ENCODE results near the gene STPG2. TPM values are rescaled to one million over a fixed set of nuclear protein-coding genes. Genes with fewer than 3 reads are reported as not detected.

STPG2 gene
- total and polyA plus RNA-seq, 2 experiments from 2014 or later = 0.32 TPM; not detected in 1

DNA sequence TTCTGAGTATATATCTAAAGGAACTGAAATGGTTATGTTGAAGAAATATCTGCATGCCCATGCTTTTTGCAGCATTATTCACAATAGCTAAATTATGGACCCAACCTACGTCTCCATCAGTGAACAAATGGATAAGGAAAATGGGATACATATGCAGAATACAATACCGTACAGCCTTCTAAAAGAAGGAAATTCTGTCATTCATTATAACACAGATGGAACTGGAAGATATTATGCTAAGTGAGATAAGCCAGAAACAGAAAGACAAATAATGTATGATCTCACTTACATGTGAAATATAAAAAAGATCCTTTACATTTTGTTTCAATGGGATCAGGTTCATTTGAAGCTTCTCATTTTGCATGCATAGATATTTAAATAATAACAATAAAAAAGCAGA, 263.3 kb downstream of the STPG2 start:
- no peak overlapping the region for H3K4me3 ChIP-seq
- H3F3A ChIP-seq (ENCODE audit: insufficient read depth) = no peaks in the 10 kb centered on the region
- H3K36me3 ChIP-seq (ENCODE audit: low read depth) = no peaks in the 10 kb centered on the region
- no peaks in the 10 kb centered on the region for H3K9me3 ChIP-seq (ENCODE audit: low read depth)
- 1 to 5% methylated on average over 2 of the region's 2 CpGs for WGBS, 2 experiments (ENCODE audit: low coverage in 1 of 2, low lambda C conversion rate in 2 of 2, missing lambda C conversion rate in 2 of 2)
- H3K4me2 ChIP-seq (ENCODE audit: unreplicated experiment) = no peak overlapping the region
- H2AFZ ChIP-seq = no peak overlapping the region
- no peak overlapping the region for H3K9ac ChIP-seq
- TF ChIP-seq EZH2 (IDR thresholded peaks at IDR 0.05; ENCODE audit: insufficient read depth, poor library complexity, severe bottlenecking) = no peak
- TF ChIP-seq EZH2phosphoT487 (IDR thresholded peaks at IDR 0.05; ENCODE audit: insufficient read depth, low read depth) = no peak
- H3K27ac ChIP-seq = no peak overlapping the region
- no peaks in the 10 kb centered on the region for H4K20me1 ChIP-seq (ENCODE audit: insufficient read depth)
- DNase-seq = no peak
- no peaks in the 10 kb centered on the region for H3K9me2 ChIP-seq (ENCODE audit: insufficient read depth)
- in situ Hi-C loops (cut with MboI) = no loop called here
- no peaks in the 10 kb centered on the region for H3K27me3 ChIP-seq (replicated peaks; ENCODE audit: insufficient read depth)
- H3K79me2 ChIP-seq (ENCODE audit: insufficient read depth) = no peaks in the 10 kb centered on the region
- no peaks in the 10 kb centered on the region for H3K4me1 ChIP-seq (ENCODE audit: insufficient read depth)

DNA sequence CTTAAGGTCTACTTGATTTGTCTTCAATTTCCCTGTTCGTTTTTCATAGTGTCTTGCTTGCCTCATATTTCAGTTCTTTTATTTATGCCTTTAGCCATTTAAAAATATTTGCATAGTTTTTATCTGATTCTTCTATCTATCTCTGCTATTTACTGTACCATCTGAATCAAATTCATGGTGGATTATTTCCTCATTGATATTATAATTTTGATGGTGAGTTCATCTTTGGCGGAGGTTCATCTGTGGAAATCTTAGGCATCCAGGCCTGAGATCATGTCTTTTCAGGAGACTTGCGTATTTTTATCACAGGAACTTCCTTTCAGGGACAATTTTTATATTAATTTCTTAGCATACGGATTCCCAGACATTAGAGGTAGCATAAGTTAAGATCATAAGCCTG, 275.2 kb downstream of the STPG2 start:
- no peaks in the 10 kb centered on the region for H3K9me3 ChIP-seq (ENCODE audit: low read depth)
- H3K4me1 ChIP-seq (ENCODE audit: insufficient read depth) = no peaks in the 10 kb centered on the region
- H3K9me2 ChIP-seq (ENCODE audit: insufficient read depth) = no peaks in the 10 kb centered on the region
- no peak overlapping the region for H3K9ac ChIP-seq
- no peak overlapping the region for H2AFZ ChIP-seq
- WGBS, 2 experiments (ENCODE audit: low coverage in 1 of 2, low lambda C conversion rate in 2 of 2, missing lambda C conversion rate in 2 of 2) = 12 to 13% methylated on average over 4 of the region's 4 CpGs
- H3K4me3 ChIP-seq = no peak overlapping the region
- no peak overlapping the region for H3K4me2 ChIP-seq (ENCODE audit: unreplicated experiment)
- no peak overlapping the region for H3K27ac ChIP-seq
- no peak for DNase-seq
- H3F3A ChIP-seq (ENCODE audit: insufficient read depth) = no peaks in the 10 kb centered on the region
- H3K27me3 ChIP-seq (replicated peaks; ENCODE audit: insufficient read depth) = no peaks in the 10 kb centered on the region
- no peaks in the 10 kb centered on the region for H4K20me1 ChIP-seq (ENCODE audit: insufficient read depth)
- in situ Hi-C loops (cut with MboI) = no loop called here
- no peaks in the 10 kb centered on the region for H3K36me3 ChIP-seq (ENCODE audit: low read depth)
- no peaks in the 10 kb centered on the region for H3K79me2 ChIP-seq (ENCODE audit: insufficient read depth)
- TF ChIP-seq EZH2 (IDR thresholded peaks at IDR 0.05; ENCODE audit: insufficient read depth, poor library complexity, severe bottlenecking) = no peak
- no peak for TF ChIP-seq EZH2phosphoT487 (IDR thresholded peaks at IDR 0.05; ENCODE audit: insufficient read depth, low read depth)

DNA sequence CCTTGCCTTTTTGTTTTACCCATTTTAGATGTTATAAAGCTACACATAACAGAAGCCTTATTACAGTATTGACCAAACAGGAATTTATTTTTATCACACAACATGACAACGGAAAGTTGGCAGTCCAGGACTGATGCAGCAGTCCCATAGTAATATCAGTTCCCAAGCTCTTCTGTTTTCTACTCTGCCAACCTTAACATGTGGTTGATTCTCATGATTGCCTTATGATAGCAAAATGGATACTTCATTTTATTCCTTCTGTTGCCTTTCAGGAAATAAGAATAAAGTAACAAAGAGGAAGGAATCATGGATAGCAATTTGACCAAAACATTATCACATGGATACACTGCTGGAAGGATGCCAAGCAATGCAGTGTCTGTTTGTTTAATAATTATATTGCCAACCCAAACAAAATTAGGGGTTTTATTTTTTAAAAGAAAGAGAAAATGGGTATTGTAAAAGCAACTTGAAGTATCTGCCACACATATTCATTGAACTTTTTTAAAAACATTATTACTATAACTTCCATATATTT, 275.7 kb downstream of the STPG2 start:
- Histone ChIP-seq H3K9ac (no peak overlapping the region), H3K27ac (no peak overlapping the region), H3K9me2 (ENCODE audit: insufficient read depth) (no peaks in the 10 kb centered on the region), H3K4me1 (ENCODE audit: insufficient read depth) (no peaks in the 10 kb centered on the region), H3K9me3 (ENCODE audit: low read depth) (no peaks in the 10 kb centered on the region), H4K20me1 (ENCODE audit: insufficient read depth) (no peaks in the 10 kb centered on the region), H3K27me3 (replicated peaks; ENCODE audit: insufficient read depth) (no peaks in the 10 kb centered on the region), H3K79me2 (ENCODE audit: insufficient read depth) (no peaks in the 10 kb centered on the region), H3F3A (ENCODE audit: insufficient read depth) (no peaks in the 10 kb centered on the region), H3K4me2 (ENCODE audit: unreplicated experiment) (no peak overlapping the region), H3K36me3 (ENCODE audit: low read depth) (no peaks in the 10 kb centered on the region), H2AFZ (no peak overlapping the region), H3K4me3 (no peak overlapping the region)
- 0 to 2% methylated on average over 1 of the region's 1 CpG for WGBS, 2 experiments (ENCODE audit: low coverage in 1 of 2, low lambda C conversion rate in 2 of 2, missing lambda C conversion rate in 2 of 2)
- no peak for TF ChIP-seq EZH2 (IDR thresholded peaks at IDR 0.05; ENCODE audit: insufficient read depth, poor library complexity, severe bottlenecking)
- no peak for TF ChIP-seq EZH2phosphoT487 (IDR thresholded peaks at IDR 0.05; ENCODE audit: insufficient read depth, low read depth)
- DNase-seq = peak; percentile 0
- in situ Hi-C loops (cut with MboI) = no loop called here

DNA sequence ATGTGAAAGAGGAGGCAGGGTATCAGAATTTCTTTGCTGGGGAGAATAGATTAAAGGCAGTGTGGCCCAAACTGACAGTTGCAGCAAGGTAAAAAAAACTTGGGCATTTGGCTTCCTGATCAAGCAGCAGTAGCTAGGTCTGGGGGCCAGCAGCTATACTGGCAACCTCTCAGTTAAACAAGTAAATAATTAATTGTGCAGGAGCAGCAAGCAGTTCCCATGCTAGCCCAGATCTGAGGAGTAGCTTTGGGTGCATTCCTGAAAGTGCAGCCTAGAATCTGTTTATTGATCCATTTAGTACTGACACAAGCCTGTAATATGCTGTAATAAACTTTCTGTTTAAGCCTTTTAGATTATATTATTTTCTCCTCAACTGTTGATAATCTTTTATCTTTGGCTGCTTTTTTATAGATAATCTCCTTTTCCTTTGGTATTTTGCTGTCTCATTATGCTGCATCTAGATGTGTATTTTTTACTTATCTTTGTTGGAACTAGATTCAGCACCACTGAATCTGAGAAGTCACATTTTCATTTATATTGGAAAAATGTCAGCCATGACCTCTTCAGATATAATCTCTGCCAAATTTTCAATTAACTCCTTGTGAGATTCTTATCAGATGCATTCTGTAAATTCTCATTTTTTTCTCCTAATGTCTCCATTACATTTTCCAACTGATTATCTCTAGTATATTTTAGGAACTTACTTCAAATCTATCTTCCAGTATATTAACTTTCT, 276.3 kb downstream of the STPG2 start:
- Histone ChIP-seq H3K4me2 (ENCODE audit: unreplicated experiment) (no peak overlapping the region), H3K36me3 (ENCODE audit: low read depth) (no peaks in the 10 kb centered on the region), H3K4me1 (ENCODE audit: insufficient read depth) (no peaks in the 10 kb centered on the region), H3F3A (ENCODE audit: insufficient read depth) (no peaks in the 10 kb centered on the region), H3K27ac (no peak overlapping the region), H3K9ac (no peak overlapping the region), H4K20me1 (ENCODE audit: insufficient read depth) (no peaks in the 10 kb centered on the region), H3K27me3 (replicated peaks; ENCODE audit: insufficient read depth) (no peaks in the 10 kb centered on the region), H3K4me3 (no peak overlapping the region), H3K9me3 (ENCODE audit: low read depth) (no peaks in the 10 kb centered on the region), H3K79me2 (ENCODE audit: insufficient read depth) (no peaks in the 10 kb centered on the region), H3K9me2 (ENCODE audit: insufficient read depth) (no peaks in the 10 kb centered on the region), H2AFZ (no peak overlapping the region)
- in situ Hi-C loops (cut with MboI) = no loop called here
- no peak for DNase-seq
- no peak for TF ChIP-seq EZH2phosphoT487 (IDR thresholded peaks at IDR 0.05; ENCODE audit: insufficient read depth, low read depth)
